ENCODE measurements around the gene PCF11. TPM values are rescaled to one million over a fixed set of nuclear protein-coding genes. Genes with fewer than 3 reads are reported as not detected.
A peak's percentile ranks its signal among the peaks of the same experiment; 100 is the strongest.

The PCF11 gene
- 9.6 TPM for polyA plus RNA-seq (2012; ENCODE audit: insufficient read length, low read depth)

GRCh38 chr11:83156996-83157593, at the start of gene PCF11:
Gene PCF11 (plus strand): TSS chr11:83157131. CDS start chr11:83157440, 309 bp downstream.
- peak; percentile 99 for TF ChIP-seq TAF1 (IDR thresholded peaks at IDR 0.05; ENCODE audit: borderline replicate concordance, insufficient read depth, low read length)
- TF ChIP-seq REST (IDR thresholded peaks at IDR 0.05; ENCODE audit: insufficient read depth in 1 of 2, low read depth in 2 of 2, low read length in 2 of 2), result peak; percentile 45 to 72; a peak in 2 of 4 replicates
- TF ChIP-seq POLR2AphosphoS5 (IDR thresholded peaks at IDR 0.05; ENCODE audit: low read depth, low read length), result peak; percentile 99
- TF ChIP-seq FOXP2 (optimal IDR thresholded peaks at IDR 0.05; ENCODE audit: borderline replicate concordance, extremely low read depth, extremely low read length, insufficient read depth), result no peak
- 0 out of 2 replicates have a peak, but pooled peaks have one; percentile 26 for TF ChIP-seq SIN3A (IDR thresholded peaks at IDR 0.05; ENCODE audit: borderline replicate concordance, insufficient read depth, low read length)

GRCh38 chr11:83112886-83113285, 44.0 kb upstream of the PCF11 start:
- TF ChIP-seq POLR2AphosphoS5 (IDR thresholded peaks at IDR 0.05; ENCODE audit: low read depth, low read length) (no peak), REST (IDR thresholded peaks at IDR 0.05; ENCODE audit: insufficient read depth in 1 of 2, low read depth in 2 of 2, low read length in 2 of 2) (no peak), TAF1 (IDR thresholded peaks at IDR 0.05; ENCODE audit: borderline replicate concordance, insufficient read depth, low read length) (no peak), FOXP2 (optimal IDR thresholded peaks at IDR 0.05; ENCODE audit: borderline replicate concordance, extremely low read depth, extremely low read length, insufficient read depth) (no peak), SIN3A (IDR thresholded peaks at IDR 0.05; ENCODE audit: borderline replicate concordance, insufficient read depth, low read length) (no peak)

GRCh38 chr11:83115026-83115425, 41.9 kb upstream of the PCF11 start:
- no peak for TF ChIP-seq SIN3A (IDR thresholded peaks at IDR 0.05; ENCODE audit: borderline replicate concordance, insufficient read depth, low read length)
- no peak for TF ChIP-seq TAF1 (IDR thresholded peaks at IDR 0.05; ENCODE audit: borderline replicate concordance, insufficient read depth, low read length)
- TF ChIP-seq POLR2AphosphoS5 (IDR thresholded peaks at IDR 0.05; ENCODE audit: low read depth, low read length), result no peak
- TF ChIP-seq FOXP2 (optimal IDR thresholded peaks at IDR 0.05; ENCODE audit: borderline replicate concordance, extremely low read depth, extremely low read length, insufficient read depth), result no peak
- TF ChIP-seq REST (IDR thresholded peaks at IDR 0.05; ENCODE audit: insufficient read depth in 1 of 2, low read depth in 2 of 2, low read length in 2 of 2), result no peak

- TF ChIP-seq POLR2AphosphoS5 (IDR thresholded peaks at IDR 0.05; ENCODE audit: low read depth, low read length) (no peak), FOXP2 (optimal IDR thresholded peaks at IDR 0.05; ENCODE audit: borderline replicate concordance, extremely low read depth, extremely low read length, insufficient read depth) (no peak), REST (IDR thresholded peaks at IDR 0.05; ENCODE audit: insufficient read depth in 1 of 2, low read depth in 2 of 2, low read length in 2 of 2) (no peak), TAF1 (IDR thresholded peaks at IDR 0.05; ENCODE audit: borderline replicate concordance, insufficient read depth, low read length) (no peak), SIN3A (IDR thresholded peaks at IDR 0.05; ENCODE audit: borderline replicate concordance, insufficient read depth, low read length) (no peak)
These were observed 41.4 kb upstream of the PCF11 start for GRCh38 chr11:83115551-83115950.

All from PFSK-1 (cell line).